Femur (tissue), 1 donor: ENCODE results near the gene LILRA1.
"Not testable (repeated sequence)": the region's sequence is repeated elsewhere in the genome, so short reads cannot be mapped to it uniquely, and the experiment has no call there.

Source experiments
- DNase-seq: peaks from one replicate; pipeline ENCODE4 v3.0.0-alpha.2; 2017

LILRA1 gene

GRCh38 chr19:54627912-54628311 is 34.5 kb downstream of the LILRA1 start:
- DNase-seq = not testable (repeated sequence)

- DNase-seq = not testable (repeated sequence)
Measured at GRCh38 chr19:54630262-54630661, 36.8 kb downstream of the LILRA1 start, which contains the start of gene LILRB1. Gene LILRB1 (plus strand): TSS chr19:54630484. CDS start chr19:54631074, 590 bp downstream.

- DNase-seq = no peak
Measured at GRCh38 chr19:54630782-54631181, 37.4 kb downstream of the LILRA1 start.

GRCh38 chr19:54631489-54632337 is 38.3 kb downstream of the LILRA1 start:
- DNase-seq = not testable (repeated sequence)

- DNase-seq = not testable (repeated sequence)
Measured at GRCh38 chr19:54632517-54632916, 39.1 kb downstream of the LILRA1 start.

- no peak for DNase-seq
Measured at GRCh38 chr19:54633401-54633800, 40.0 kb downstream of the LILRA1 start.

GRCh38 chr19:54636081-54636480 is 42.6 kb downstream of the LILRA1 start:
- DNase-seq = not testable (repeated sequence)

GRCh38 chr19:54638683-54639082 is 45.3 kb downstream of the LILRA1 start:
- no peak for DNase-seq

GRCh38 chr19:54642953-54643352 is 49.5 kb downstream of the LILRA1 start:
- not testable (repeated sequence) for DNase-seq

GRCh38 chr19:54643583-54643982 is 50.2 kb downstream of the LILRA1 start:
- not testable (repeated sequence) for DNase-seq

GRCh38 chr19:54644056-54644455 is 50.6 kb downstream of the LILRA1 start:
- no peak for DNase-seq

- no peak for DNase-seq
Measured at GRCh38 chr19:54646331-54646841, 53.0 kb downstream of the LILRA1 start.

- DNase-seq = no peak
Measured at GRCh38 chr19:54648129-54648528, 54.7 kb downstream of the LILRA1 start.

- DNase-seq = no peak
Measured at GRCh38 chr19:54650108-54650655, 56.8 kb downstream of the LILRA1 start.
